Activated T-cell treated with anti-CD3 and anti-CD28 coated beads, Interleukin-2, amount 50 U/mL, for 24 hours (primary cell): ENCODE results near the gene KYAT1.
"Not testable (repeated sequence)": the region's sequence is repeated elsewhere in the genome, so short reads cannot be mapped to it uniquely, and the experiment has no call there.

Experiments used
- DNase-seq: peaks from one replicate; pipeline ENCODE4 v3.0.0-alpha.2; 2020
- H3K27ac Mint-ChIP-seq: 2 replicates; pipeline ENCODE4 v1.8.0; 2020; ENCODE audit warnings: mild to moderate bottlenecking, mixed read lengths
- H3K27me3 Mint-ChIP-seq: 2 replicates; pipeline ENCODE4 v1.8.0; 2020; ENCODE audit warnings: mixed read lengths
- H3K36me3 Mint-ChIP-seq: 2 replicates; pipeline ENCODE4 v1.8.0; 2020; ENCODE audit warnings: low read depth, mixed read lengths
- H3K4me1 Mint-ChIP-seq: 2 replicates; pipeline ENCODE4 v1.8.0; 2020; ENCODE audit warnings: low read depth, mixed read lengths
- H3K4me3 Mint-ChIP-seq: 2 replicates; pipeline ENCODE4 v1.8.0; 2020; ENCODE audit warnings: mild to moderate bottlenecking, moderate library complexity, mixed read lengths
- H3K9me3 Mint-ChIP-seq: 2 replicates; pipeline ENCODE4 v1.8.0; 2020; ENCODE audit warnings: mixed read lengths

The KYAT1 gene

DNA sequence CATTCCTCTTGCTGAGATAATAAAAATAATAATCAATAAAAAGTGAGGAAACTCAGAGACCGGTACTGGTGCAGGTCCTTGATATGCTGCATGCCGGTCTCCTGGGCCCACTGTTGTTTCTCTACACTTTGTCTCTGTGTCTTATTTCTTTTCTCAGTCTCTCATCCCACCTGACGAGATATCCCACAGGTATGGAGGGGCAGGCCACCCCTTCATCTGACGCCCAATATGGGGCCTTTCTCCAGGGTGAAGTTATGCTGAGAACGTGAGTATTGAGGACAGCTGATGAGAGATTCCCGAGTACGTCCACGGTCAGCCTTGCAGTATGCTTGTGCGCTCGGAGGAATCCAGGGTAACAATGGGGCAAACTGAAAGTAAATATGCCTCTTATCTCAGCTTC lies 30.7 kb downstream of the KYAT1 start:
- not testable (repeated sequence) for H3K27me3 Mint-ChIP-seq, H3K4me3 Mint-ChIP-seq, DNase-seq, H3K27ac Mint-ChIP-seq, H3K4me1 Mint-ChIP-seq
- Mint-ChIP-seq H3K36me3 (peaks cover 24% of the 10 kb centered on the region), H3K9me3 (peaks cover 13% of the 10 kb centered on the region)

DNA sequence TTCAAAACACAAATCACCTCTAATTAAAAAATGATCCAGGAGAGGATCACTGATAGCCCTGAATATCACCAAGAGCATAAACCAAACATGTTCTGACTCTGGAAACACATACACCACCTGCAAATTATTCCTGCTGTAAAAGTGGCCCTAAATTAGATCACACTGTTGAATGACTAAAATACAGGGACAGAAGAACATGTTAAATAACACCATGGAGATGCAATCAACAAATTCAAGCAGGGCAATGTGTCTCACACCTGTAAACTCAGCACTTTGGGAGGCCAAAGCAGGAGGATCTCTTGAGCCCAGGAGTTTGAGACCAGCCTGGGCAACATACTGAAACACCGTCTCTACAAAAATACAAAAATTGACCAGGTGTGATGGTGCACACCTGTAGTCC lies 33.9 kb downstream of the KYAT1 start:
- no peak for DNase-seq
- Mint-ChIP-seq H3K36me3 (peaks cover 36% of the 10 kb centered on the region), H3K27me3 (no peaks in the 10 kb centered on the region), H3K4me3 (no peak overlapping the region), H3K4me1 (no peaks in the 10 kb centered on the region), H3K27ac (no peak overlapping the region), H3K9me3 (peaks cover 13% of the 10 kb centered on the region)

DNA sequence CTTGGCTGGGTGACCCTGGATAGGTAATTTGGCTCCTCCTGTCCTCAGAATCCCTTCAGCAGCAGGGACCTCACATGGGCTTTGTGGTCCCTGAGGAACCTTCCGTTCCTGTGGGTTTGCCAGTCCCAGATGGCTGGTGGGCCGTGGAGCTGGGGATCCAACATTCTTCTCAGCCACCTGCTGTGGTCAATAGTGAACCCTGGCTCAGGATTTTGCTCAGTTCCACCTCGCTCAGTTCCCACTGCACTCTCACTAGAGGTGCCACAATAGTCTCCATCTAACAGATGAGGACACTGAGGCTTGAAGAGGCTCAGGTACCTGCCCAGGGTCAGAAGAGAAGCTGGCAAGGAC lies 35.1 kb downstream of the KYAT1 start:
- Mint-ChIP-seq H3K36me3 (peaks cover 40% of the 10 kb centered on the region), H3K27me3 (no peaks in the 10 kb centered on the region), H3K4me1 (no peaks in the 10 kb centered on the region), H3K9me3 (peaks cover 13% of the 10 kb centered on the region), H3K4me3 (no peak overlapping the region), H3K27ac (no peak overlapping the region)
- no peak for DNase-seq

DNA sequence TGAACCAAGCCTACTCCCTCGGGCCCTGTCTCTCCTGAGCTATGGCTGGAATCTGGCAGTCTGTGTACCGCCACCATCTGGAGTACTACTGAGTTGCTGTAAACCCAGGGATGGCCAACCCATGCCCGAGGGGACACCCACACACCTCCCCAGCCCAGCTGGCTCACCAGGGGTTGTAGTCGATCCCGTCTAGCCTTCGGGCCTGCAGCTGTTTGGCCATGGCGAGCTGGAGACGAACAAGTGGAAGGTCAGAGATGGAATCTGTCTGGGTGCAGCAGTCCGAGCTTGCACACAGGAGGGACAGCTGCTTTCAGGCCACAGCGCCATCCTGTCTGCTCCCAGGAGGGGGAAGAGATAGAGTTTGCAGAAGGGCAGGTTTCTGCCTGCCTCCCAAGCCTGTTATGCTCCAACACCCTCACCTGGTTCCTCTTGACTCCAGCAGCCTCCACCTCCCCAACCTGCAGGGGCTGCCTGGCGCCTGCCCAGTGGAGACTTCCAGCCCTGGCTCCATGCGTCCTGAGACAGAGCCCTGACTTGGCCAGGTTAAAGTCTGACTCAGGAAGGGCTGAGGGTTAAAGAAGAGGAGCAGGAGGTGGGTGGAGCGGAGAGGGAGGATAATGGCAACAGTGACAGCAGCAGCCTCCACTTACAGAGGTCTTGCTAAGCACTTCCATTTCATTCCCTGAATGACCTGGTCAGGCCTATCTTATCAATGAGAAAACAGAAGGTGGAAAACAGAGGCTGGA lies 36.4 kb downstream of the KYAT1 start:
- H3K4me1 Mint-ChIP-seq: no peaks in the 10 kb centered on the region
- H3K9me3 Mint-ChIP-seq: peaks cover 3% of the 10 kb centered on the region
- DNase-seq: no peak
- H3K4me3 Mint-ChIP-seq: no peak overlapping the region
- no peaks in the 10 kb centered on the region for H3K27me3 Mint-ChIP-seq
- H3K27ac Mint-ChIP-seq: no peak overlapping the region
- peaks cover 31% of the 10 kb centered on the region for H3K36me3 Mint-ChIP-seq

DNA sequence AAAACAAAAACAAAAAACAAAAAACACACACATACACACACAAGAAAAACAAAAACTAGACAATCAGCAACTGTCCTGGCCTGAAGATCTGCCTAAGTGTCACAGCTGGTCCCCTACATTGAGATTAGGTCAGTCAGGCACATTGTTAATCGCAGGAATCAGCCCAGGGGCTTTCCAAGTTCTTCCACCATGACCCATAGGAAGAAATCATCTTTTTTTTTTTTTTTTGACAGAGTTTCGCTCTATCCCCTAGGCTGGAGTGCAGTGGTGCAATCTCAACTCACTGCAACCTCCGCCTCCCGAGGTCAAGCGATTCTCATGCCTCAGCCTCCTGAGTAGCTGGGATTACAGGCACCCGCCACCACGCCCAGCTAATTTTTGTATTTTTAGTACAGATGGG lies 38.6 kb downstream of the KYAT1 start:
- not testable (repeated sequence) for H3K9me3 Mint-ChIP-seq, DNase-seq, H3K4me1 Mint-ChIP-seq, H3K27me3 Mint-ChIP-seq, H3K4me3 Mint-ChIP-seq, H3K27ac Mint-ChIP-seq
- H3K36me3 Mint-ChIP-seq: peaks cover 40% of the 10 kb centered on the region

DNA sequence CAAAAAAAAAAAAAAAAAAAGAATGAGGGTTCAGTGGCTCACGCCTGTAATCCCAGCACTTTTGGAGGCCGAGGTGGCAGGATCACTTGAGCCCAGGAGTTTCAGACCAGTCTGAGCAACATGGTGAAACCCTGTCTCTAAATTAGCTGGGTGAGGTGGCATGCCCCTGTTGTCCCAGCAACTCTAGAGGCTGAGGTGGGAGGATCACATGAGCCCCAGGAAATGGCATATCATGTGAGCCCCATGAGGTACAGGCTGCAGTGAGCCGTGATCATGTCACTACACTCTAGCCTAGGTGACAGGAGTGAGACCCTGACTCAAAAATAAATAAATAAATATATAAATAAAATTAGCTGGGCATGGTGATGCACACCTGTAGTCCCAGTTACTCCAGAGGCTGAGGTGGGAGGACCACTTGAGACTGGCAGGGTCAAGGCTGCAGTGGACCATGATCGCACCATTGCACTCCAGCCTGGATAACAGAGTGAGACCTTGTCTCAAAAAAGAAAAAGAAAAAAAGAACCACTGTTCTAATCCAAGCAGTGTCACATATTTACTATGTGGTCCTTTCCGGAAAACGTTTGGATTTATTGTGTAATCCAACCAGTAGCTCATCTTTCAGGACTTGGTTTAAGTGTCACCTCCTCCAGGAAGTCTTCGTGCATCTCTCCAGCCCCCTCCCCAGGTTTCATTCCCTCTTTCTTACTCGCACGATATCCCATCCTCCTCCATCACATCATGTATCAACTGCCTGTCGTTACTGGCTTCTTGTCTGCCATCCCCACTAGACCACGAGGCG lies 39.9 kb downstream of the KYAT1 start:
- Mint-ChIP-seq H3K36me3 (peaks cover 46% of the 10 kb centered on the region), H3K27me3 (no peaks in the 10 kb centered on the region), H3K4me1 (no peaks in the 10 kb centered on the region), H3K27ac (no peak overlapping the region), H3K4me3 (no peak overlapping the region), H3K9me3 (no peaks in the 10 kb centered on the region)
- no peak for DNase-seq

DNA sequence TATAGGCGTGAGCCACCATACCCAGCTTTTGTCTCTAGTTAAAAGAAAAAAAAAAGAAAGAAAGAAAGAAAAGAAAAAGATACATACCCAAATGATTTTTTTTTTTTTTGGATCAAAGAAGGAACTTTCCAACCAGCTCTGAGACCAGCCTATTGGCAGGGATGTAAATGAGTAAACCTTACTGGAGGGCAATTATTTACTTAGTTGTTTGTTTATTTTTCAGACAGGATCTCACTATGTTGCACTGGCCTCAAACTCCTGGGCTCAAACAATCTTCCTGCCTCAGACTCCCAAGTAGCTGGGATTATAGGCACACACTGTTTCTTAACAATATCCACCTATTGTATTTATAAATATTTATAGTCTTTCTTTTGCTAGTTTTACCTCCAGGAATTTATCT lies 41.2 kb downstream of the KYAT1 start:
- Mint-ChIP-seq H3K9me3 (no peaks in the 10 kb centered on the region), H3K4me1 (no peaks in the 10 kb centered on the region), H3K36me3 (peaks cover 53% of the 10 kb centered on the region), H3K27ac (no peak overlapping the region), H3K4me3 (no peak overlapping the region), H3K27me3 (no peaks in the 10 kb centered on the region)
- no peak for DNase-seq

DNA sequence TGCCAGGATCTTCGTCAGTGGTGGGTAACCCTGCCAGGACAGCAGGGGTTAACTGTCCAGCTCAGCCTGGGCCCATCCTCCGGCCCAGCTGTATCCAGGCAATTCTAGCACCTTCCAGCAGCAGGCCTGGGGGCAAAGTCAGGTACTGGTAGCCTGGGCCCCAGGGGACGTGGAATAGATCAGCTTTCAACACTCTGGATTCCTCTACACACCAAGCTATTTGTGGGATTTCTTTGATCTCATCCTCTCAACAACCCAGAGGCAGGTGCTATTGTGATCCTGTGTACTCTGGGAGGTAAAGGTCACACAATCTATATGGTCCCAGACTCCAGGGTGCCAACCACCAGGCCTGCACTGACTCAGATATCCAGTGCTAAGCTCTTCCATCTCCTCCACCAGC lies 43.4 kb downstream of the KYAT1 start:
- Mint-ChIP-seq H3K27ac (no peak overlapping the region), H3K4me1 (no peaks in the 10 kb centered on the region), H3K36me3 (peaks cover 62% of the 10 kb centered on the region), H3K4me3 (no peak overlapping the region), H3K9me3 (no peaks in the 10 kb centered on the region), H3K27me3 (no peaks in the 10 kb centered on the region)
- no peak for DNase-seq

DNA sequence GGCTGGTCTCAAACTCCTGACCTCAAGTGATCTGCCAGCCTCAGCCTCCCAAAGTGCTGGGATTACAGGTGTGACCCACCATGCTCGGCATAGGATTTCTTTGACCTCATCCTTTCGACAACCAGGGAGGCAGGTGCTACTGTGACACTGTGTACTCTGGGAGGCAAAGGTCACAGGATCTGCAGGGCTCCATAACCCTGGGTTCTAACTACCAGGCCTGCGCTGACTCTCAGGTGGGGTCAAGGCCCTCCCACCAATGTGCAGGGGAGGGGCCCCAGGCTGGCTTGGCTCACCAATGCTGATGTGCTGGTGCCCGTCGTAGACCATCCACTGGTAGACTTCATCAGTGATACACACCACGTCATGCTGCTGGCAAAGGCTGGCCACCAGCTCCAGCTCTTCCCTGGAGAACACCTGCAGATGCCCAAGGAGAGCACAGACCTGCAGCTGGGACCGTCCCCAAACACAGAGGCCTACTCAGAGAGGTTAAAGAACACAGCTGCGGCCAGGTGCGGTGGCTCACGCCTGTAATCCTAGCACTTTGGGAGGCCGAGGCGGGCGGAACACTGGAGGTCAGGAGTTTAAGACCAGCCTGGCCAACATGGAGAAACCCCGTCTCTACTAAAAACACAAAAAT lies 45.1 kb downstream of the KYAT1 start:
- no peaks in the 10 kb centered on the region for H3K4me1 Mint-ChIP-seq
- H3K4me3 Mint-ChIP-seq: no peak overlapping the region
- no peaks in the 10 kb centered on the region for H3K27me3 Mint-ChIP-seq
- no peak overlapping the region for H3K27ac Mint-ChIP-seq
- peaks cover 62% of the 10 kb centered on the region for H3K36me3 Mint-ChIP-seq
- no peak for DNase-seq
- no peaks in the 10 kb centered on the region for H3K9me3 Mint-ChIP-seq

DNA sequence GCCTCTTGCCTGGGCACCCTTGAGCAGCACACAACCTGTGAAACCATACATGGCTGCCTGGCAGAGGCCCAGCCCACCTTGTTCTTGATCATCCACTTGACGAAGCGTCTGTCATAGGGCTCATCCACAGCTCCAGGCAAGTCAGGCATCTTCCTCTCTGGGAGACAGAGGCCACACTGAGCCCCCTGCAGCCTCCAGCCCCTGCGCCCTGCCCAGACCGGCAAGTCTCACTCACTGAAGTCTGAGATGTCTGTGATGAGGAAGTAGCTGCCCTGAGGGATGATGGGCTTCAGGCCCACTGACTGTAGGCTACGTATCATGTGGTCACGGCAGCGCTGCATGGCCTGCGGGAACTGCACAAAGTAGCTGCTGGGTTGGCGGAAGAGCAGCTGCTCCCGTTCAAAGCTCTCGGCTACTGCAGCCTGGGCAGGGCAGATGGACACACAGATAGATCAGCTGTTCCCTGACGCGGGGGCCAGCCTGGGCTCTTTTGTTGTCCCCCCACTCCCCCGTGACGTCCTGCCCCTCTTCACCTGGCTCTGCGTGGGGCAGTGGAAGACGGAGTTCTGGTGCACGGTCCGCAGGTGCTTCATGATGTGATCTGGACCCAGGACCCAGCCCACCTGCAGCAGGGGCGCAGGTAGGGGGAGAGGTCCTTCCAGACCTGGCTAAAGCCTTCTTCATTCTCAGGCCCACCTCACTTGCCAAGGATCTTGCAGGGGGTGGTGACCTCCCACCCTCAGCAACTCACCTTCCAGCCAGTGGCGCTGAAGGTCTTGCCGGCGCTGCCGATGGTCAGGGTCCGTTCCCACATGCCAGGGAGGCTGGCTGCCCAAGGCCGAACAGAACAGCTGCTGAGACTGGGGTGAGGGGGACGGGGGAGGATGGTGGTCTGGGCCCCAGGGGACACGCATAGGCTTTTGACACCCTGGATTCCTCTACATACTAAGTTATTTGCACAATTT lies 46.2 kb downstream of the KYAT1 start:
- Mint-ChIP-seq H3K4me1 (no peaks in the 10 kb centered on the region), H3K36me3 (peaks cover 60% of the 10 kb centered on the region), H3K27me3 (no peaks in the 10 kb centered on the region), H3K9me3 (no peaks in the 10 kb centered on the region), H3K4me3 (no peak overlapping the region), H3K27ac (no peak overlapping the region)
- DNase-seq: no peak

DNA sequence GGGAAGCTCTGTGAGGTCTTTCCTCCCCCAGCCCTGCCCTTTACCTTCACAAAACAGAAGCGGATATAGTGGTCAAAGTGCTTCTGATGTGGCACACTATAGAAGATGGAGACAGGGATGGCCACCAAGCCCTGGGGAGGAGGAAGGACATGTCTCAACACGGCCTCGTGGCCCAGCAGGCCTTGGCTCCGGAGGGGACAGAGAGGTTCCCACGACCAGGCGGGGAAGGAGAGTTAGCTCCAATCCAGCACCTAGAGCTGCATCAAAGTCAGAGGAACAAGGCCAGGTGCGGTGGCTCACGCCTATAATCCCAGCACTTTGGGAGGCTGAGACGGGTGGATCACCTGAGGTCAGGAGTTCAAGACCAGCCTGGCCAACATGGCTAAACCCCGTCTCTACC lies 48.1 kb downstream of the KYAT1 start:
- Mint-ChIP-seq H3K4me1 (peaks cover 10% of the 10 kb centered on the region), H3K36me3 (peaks cover 56% of the 10 kb centered on the region), H3K4me3 (no peak overlapping the region), H3K27ac (no peak overlapping the region), H3K9me3 (no peaks in the 10 kb centered on the region), H3K27me3 (no peaks in the 10 kb centered on the region)
- DNase-seq: no peak

DNA sequence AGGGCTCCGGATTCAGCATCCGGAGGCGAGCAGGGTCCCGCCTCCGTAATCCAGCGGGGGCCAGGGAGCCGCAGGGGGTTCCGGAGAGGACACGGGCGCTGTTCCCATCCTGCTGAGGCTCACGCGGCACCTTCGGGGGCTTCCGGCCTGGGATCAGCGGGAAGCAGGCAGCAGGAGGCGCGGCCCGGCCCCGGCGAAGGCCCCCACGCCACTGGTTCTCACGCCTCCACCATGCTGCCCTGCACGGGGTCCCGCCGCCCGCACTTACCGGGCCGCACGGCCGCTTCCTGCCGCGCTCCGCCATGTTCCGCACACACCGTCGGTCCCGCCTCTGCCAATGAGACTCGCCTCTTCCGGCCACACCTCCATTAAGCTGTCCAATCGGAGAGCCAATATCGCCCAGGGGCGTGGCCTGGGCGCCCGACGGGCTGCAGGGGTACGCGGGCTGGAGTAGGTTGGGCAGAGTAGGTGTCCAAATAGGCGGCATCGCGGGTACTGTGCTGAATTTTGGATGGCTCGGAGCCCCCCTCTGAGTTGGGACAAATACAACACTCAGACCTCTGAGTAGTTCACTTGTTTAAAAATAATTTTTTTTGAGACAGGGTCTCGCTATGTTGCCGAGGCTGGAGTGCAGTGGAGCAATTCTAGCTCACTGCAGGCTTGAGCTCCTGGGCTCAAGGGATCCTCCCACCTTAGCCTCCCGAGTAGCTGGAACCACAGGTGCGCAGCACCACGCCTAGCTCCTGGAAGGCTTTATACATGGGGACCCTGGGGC lies 52.1 kb downstream of the KYAT1 start, which contains the start of gene SPOUT1:
TSS of gene SPOUT1 (minus strand) at position 318 of the 775 bp plus-strand sequence. CDS start at position 304, 14 bp downstream.
- DNase-seq: peak; percentile 97
- no peaks in the 10 kb centered on the region for H3K27me3 Mint-ChIP-seq
- H3K9me3 Mint-ChIP-seq: no peaks in the 10 kb centered on the region
- H3K27ac Mint-ChIP-seq: peak within 1 kb of the TSS; percentile 96
- peaks cover 26% of the 10 kb centered on the region for H3K4me1 Mint-ChIP-seq
- H3K4me3 Mint-ChIP-seq: peak within 1 kb of the TSS; percentile 97
- peaks cover 67% of the 10 kb centered on the region for H3K36me3 Mint-ChIP-seq

DNA sequence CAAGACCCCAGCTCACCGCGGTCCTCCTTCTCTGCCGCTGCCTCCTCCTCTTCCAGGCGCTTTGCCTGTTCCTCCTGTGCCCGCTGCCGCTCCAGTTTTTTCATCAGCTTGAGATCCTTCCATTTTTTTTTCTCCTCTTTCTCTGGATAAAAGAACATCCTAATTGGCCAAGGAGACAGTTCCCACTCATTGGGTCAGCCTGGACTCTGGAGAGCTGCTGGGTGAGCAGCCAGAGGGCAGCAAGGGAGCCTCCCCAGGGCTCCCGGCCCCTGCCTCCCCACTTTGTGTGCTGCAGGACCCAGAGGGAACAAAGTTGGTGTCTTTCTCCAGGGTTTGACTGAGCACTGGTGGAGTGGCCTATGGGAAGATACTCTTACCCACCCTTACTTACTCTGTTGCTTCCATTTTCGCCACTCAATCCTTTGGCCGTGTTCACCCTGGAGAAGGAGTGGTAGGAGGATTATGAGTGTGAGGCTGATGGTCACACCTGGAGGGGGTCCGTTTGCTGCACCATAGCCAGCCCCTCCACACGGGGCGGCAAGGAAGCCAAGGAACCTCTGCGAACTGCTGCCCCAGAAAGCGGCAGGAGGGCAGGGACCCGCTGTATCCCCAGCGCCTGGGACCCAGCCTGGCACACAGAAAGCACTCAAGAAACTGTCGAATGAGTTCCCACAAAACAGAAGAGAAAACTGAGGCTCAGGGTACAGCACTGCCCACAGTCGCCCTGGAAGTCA lies 52.9 kb downstream of the KYAT1 start:
- Mint-ChIP-seq H3K27ac (peak overlapping the region; percentile 96), H3K9me3 (no peaks in the 10 kb centered on the region), H3K4me3 (peak overlapping the region; percentile 97), H3K4me1 (peaks cover 26% of the 10 kb centered on the region), H3K36me3 (peaks cover 69% of the 10 kb centered on the region), H3K27me3 (no peaks in the 10 kb centered on the region)
- DNase-seq: no peak
